ENCODE data around the gene ALS2CL.
"Not testable (repeated sequence)": the region's sequence is repeated elsewhere in the genome, so short reads cannot be mapped to it uniquely, and the experiment has no call there.

ALS2CL gene

GRCh38 chr3:46711760-46712159 is 18.3 kb upstream of the ALS2CL start:
- ATAC-seq (replicated peaks), result no peak
- no peaks in the 10 kb centered on the region for H3K36me3 Mint-ChIP-seq
- DNase-seq, result no peak
- no peak overlapping the region for H3K27ac Mint-ChIP-seq
- no peaks in the 10 kb centered on the region for H3K4me1 Mint-ChIP-seq
- no peaks in the 10 kb centered on the region for H3K9me3 Mint-ChIP-seq
- H3K4me3 Mint-ChIP-seq, result no peak overlapping the region
- peaks cover 0 to 6% of the 10 kb centered on the region in 2 donors for H3K27me3 Mint-ChIP-seq

DNA sequence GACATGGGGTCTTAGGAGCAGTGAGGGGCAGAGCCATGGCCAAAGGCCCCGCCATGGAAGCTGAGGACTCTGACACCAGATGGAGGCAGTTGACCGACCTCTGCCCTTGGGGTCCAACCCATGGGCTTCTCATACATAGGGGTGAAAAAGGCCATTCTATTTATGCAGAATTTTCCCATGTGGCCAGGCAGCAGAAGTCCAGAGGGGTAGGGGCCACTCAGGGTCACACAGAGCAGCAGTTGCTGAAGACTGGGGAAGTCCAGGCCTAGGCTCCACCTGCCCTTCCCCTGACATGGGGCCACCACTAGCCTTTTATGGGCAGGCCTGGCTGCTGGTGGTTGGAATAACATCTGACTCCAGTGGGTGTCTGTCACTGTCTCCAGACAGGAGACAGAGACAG is 17.8 kb upstream of the ALS2CL start:
- no peaks in the 10 kb centered on the region for H3K4me1 Mint-ChIP-seq
- no peak overlapping the region for H3K27ac Mint-ChIP-seq
- ATAC-seq (replicated peaks), result no peak
- H3K36me3 Mint-ChIP-seq, result no peaks in the 10 kb centered on the region
- no peak for DNase-seq
- H3K9me3 Mint-ChIP-seq, result no peaks in the 10 kb centered on the region
- H3K4me3 Mint-ChIP-seq, result no peak overlapping the region
- peaks cover 3 to 9% of the 10 kb centered on the region in 2 donors for H3K27me3 Mint-ChIP-seq

DNA sequence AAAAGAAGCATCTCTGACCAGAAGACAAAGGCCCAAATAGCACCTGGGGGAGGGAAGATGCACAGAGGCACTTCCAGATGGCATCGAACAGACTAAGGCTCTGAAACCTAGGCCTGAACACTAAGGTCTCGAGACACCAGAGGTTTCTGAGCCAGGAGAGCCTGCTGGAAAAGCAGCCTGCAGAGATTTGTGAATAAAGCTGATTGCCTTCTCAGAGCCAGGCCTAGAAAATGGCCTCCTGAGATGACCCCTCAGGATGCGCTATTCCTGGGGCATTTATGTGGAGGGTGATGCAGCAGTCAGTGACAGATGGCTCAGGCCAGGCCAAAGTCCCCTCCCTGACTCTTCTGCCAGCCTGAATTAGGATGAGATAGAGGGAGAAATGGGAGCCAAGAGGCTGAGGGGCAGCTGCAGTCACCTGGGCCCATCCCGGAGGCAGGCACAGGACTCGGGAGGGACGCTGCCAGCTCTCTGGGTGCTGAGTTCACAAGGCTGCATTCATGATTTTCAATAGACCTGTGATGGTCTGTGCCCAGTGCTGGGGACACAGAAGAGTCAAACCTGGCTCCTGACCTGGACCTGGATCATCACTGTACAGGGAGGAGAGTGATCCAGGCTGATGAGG is 17.3 kb upstream of the ALS2CL start:
- Mint-ChIP-seq H3K36me3 (no peaks in the 10 kb centered on the region), H3K9me3 (no peaks in the 10 kb centered on the region), H3K27me3 (peaks cover 4 to 14% of the 10 kb centered on the region in 2 donors), H3K4me1 (no peaks in the 10 kb centered on the region), H3K4me3 (no peak overlapping the region), H3K27ac (no peak overlapping the region)
- DNase-seq, result no peak
- ATAC-seq (replicated peaks), result no peak

- ATAC-seq (replicated peaks) (no peak), DNase-seq (no peak)
- peaks cover 0 to 1% of the 10 kb centered on the region in 2 donors for H3K4me1 Mint-ChIP-seq
- H3K9me3 Mint-ChIP-seq, result no peaks in the 10 kb centered on the region
- no peaks in the 10 kb centered on the region for H3K36me3 Mint-ChIP-seq
- no peak overlapping the region for H3K27ac Mint-ChIP-seq
- no peak overlapping the region for H3K4me3 Mint-ChIP-seq
- H3K27me3 Mint-ChIP-seq, result peaks cover 4 to 18% of the 10 kb centered on the region in 2 donors
Measured at GRCh38 chr3:46710229-46710628, 16.8 kb upstream of the ALS2CL start.

DNA sequence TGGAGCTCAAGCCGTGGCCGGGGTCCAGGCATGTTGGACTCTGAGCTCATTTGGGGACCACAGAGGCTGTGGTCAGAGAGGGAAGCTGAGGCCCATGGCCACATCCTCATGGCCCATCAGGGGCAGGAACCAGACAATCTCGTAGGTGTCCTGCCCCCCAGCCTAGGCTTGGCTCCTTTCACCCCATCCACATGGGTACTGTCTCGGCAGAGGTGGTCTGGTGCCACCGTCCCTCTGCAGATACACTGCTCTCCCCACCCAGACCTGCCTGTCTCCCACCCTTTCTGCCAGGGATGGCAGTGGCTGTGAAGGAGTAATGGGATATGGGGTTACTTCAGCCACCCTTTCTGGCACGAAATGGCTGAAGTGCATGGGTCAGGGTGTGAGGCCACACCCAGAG is 16.2 kb upstream of the ALS2CL start:
- no peak for DNase-seq
- no peaks in the 10 kb centered on the region for H3K9me3 Mint-ChIP-seq
- H3K27me3 Mint-ChIP-seq, result peaks cover 4 to 18% of the 10 kb centered on the region in 2 donors
- no peak overlapping the region for H3K27ac Mint-ChIP-seq
- no peak overlapping the region for H3K4me3 Mint-ChIP-seq
- no peaks in the 10 kb centered on the region for H3K36me3 Mint-ChIP-seq
- peaks cover 0 to 1% of the 10 kb centered on the region in 2 donors for H3K4me1 Mint-ChIP-seq
- no peak for ATAC-seq (replicated peaks)

DNA sequence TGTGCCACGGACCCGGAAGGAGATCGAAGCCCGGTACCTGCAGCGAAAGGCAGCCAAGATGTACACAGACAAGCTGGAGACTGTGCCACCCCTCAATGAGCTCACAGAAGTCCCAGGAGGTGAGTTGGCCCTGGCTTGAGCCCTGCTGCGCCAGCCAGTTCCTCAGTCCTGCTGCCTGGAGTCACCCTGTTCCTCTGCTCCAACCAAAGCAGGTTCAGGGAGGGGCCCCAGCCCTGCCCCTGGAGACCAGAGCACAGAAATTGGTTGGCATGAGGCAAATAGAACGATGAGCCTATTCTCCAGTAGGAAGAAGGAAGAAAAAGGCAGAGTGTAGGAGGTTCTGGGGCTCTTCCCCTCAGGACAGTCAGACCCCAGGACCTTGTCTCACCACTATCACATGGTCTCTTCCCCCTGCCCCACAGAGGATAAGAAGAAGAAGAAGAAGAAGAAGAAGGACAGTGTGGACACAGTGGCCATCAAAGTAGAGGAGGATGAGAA is 15.7 kb upstream of the ALS2CL start:
- ATAC-seq (replicated peaks) (no peak), DNase-seq (no peak)
- Mint-ChIP-seq H3K4me3 (no peak overlapping the region), H3K9me3 (no peaks in the 10 kb centered on the region), H3K4me1 (peaks cover 0 to 1% of the 10 kb centered on the region in 2 donors), H3K36me3 (no peaks in the 10 kb centered on the region), H3K27ac (no peak overlapping the region), H3K27me3 (peaks cover 4 to 18% of the 10 kb centered on the region in 2 donors)

GRCh38 chr3:46708401-46709156 is 15.1 kb upstream of the ALS2CL start:
- DNase-seq (no peak), ATAC-seq (replicated peaks) (no peak)
- H3K27ac Mint-ChIP-seq, result no peak overlapping the region
- peaks cover 0 to 1% of the 10 kb centered on the region in 2 donors for H3K4me1 Mint-ChIP-seq
- peaks cover 4 to 23% of the 10 kb centered on the region in 2 donors for H3K27me3 Mint-ChIP-seq
- H3K4me3 Mint-ChIP-seq, result no peak overlapping the region
- no peaks in the 10 kb centered on the region for H3K36me3 Mint-ChIP-seq
- no peaks in the 10 kb centered on the region for H3K9me3 Mint-ChIP-seq

DNA sequence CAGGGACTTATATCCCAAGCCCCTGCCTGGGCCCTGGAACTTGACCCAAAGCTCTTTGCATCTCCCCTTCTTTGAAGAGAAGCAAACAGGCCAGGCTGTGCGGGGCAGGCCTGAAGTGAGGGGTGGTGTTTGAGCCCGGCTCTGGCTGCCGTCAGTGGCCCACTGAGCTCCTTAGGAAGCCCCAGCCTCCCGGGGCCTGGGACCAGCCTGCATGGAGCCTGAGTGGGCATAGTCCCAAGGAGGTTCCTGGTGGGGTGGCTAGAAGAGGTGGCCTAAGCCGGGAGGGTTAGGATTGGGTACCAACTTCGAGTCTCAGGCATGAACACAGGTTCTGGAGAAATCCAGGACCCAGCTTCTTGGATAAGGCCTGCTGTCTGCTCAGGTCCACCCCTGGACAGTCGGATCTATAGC is 14.1 kb upstream of the ALS2CL start:
- Mint-ChIP-seq H3K4me3 (no peak overlapping the region), H3K9me3 (no peaks in the 10 kb centered on the region), H3K27me3 (peaks cover 4 to 25% of the 10 kb centered on the region in 2 donors), H3K4me1 (peaks cover 0 to 1% of the 10 kb centered on the region in 2 donors), H3K27ac (no peak overlapping the region), H3K36me3 (no peaks in the 10 kb centered on the region)
- no peak for ATAC-seq (replicated peaks)
- DNase-seq, result no peak

GRCh38 chr3:46706771-46707582 is 13.5 kb upstream of the ALS2CL start:
- Mint-ChIP-seq H3K4me1 (peaks cover 0 to 1% of the 10 kb centered on the region in 2 donors), H3K4me3 (no peak overlapping the region), H3K9me3 (no peaks in the 10 kb centered on the region), H3K36me3 (no peaks in the 10 kb centered on the region), H3K27me3 (peaks cover 10 to 31% of the 10 kb centered on the region in 2 donors), H3K27ac (no peak overlapping the region)
- no peak for ATAC-seq (replicated peaks)
- DNase-seq, result no peak

DNA sequence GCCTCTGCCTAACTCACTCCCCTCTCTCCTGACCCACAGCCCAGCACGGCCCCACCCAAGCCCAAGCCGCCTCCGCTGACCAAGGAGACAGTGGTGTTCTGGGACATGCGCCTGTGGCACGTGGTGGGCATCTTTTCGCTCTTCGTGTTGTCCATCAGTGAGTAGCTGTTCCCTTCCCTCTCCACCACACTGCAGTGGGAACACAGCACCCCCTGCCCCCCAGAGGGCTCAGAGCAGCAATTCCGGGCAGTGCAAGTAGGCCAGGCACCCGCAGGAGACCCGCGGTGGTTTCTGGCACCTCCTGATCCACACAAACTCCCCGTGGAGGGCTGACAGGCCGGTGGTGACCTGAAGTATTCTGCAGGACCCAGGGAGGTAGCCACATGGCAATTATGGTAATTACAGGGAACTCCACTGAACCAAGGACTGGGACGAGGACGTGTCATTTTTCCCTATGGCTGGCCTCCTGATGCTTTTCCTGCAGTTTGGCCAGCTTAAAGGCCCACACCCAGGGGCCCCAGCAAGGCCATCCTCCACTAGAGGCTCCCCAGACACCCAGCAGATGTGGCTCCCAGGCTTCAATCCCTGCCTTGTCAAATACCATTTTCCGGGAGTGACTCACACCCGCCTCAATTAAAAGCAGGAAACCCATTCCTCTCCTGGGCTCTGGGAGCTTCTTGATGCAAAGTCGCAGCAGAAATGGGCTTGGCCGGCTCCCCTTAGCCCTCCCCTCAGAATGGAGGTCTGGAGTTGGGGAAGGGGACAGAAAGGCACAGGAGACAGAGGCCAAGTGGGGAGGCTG is 12.5 kb upstream of the ALS2CL start:
- H3K36me3 Mint-ChIP-seq, result no peaks in the 10 kb centered on the region
- H3K27ac Mint-ChIP-seq, result peak overlapping the region; percentile 56
- peaks cover 16 to 38% of the 10 kb centered on the region in 2 donors for H3K27me3 Mint-ChIP-seq
- ATAC-seq (replicated peaks) (no peak), DNase-seq (no peak)
- H3K4me3 Mint-ChIP-seq, result no peak overlapping the region
- no peaks in the 10 kb centered on the region for H3K9me3 Mint-ChIP-seq
- peaks cover 0 to 1% of the 10 kb centered on the region in 2 donors for H3K4me1 Mint-ChIP-seq

- ATAC-seq (replicated peaks) (peak; percentile 85 to 91), DNase-seq (peak; percentile 59)
- Mint-ChIP-seq H3K27me3 (peaks cover 16 to 45% of the 10 kb centered on the region in 2 donors), H3K9me3 (no peaks in the 10 kb centered on the region), H3K27ac (no peak overlapping the region), H3K4me1 (peaks cover 0 to 1% of the 10 kb centered on the region in 2 donors), H3K36me3 (no peaks in the 10 kb centered on the region), H3K4me3 (no peak overlapping the region)
Measured at GRCh38 chr3:46705022-46705530, 11.6 kb upstream of the ALS2CL start.

- not testable (repeated sequence) for H3K36me3 Mint-ChIP-seq; ATAC-seq (replicated peaks); H3K4me1 Mint-ChIP-seq; H3K27ac Mint-ChIP-seq; H3K4me3 Mint-ChIP-seq; H3K9me3 Mint-ChIP-seq; DNase-seq
- peaks cover 16 to 50% of the 10 kb centered on the region in 2 donors for H3K27me3 Mint-ChIP-seq
Measured at GRCh38 chr3:46704346-46704745, 10.9 kb upstream of the ALS2CL start.

GRCh38 chr3:46703013-46703520 is 9.6 kb upstream of the ALS2CL start:
- H3K27ac Mint-ChIP-seq, result no peak overlapping the region
- no peaks in the 10 kb centered on the region for H3K36me3 Mint-ChIP-seq
- ATAC-seq (replicated peaks) (no peak), DNase-seq (no peak)
- H3K27me3 Mint-ChIP-seq, result peaks cover 16 to 47% of the 10 kb centered on the region in 2 donors
- H3K4me1 Mint-ChIP-seq, result peaks cover 0 to 1% of the 10 kb centered on the region in 2 donors
- H3K9me3 Mint-ChIP-seq, result no peaks in the 10 kb centered on the region
- H3K4me3 Mint-ChIP-seq, result no peak overlapping the region

Measured in stimulated activated naive B cell treated with anti-CD40 and anti-IgM and Interleukin-4, amounts not matched to agents 10 μg/mL and 1 μg/mL and 100 μg/mL, for 72 hours (primary cell).